Lung microvascular endothelial cell (primary cell): ENCODE measurements around the gene UBAP2. TPM values are rescaled to one million over a fixed set of nuclear protein-coding genes. Genes with fewer than 3 reads are reported as not detected.

ENCODE experiments used
- DNase-seq, 2 donors: peaks; one replicate each; pipeline versions ENCODE4 v3.0.0 to v3.0.0-alpha.2; 2010; ENCODE audit warnings: low read depth in 2 of 2
- total RNA-seq: library from RNA; depleted of rRNA; stranded (reverse); fragments of >200 nt; gene quantifications from 2 replicates; pipeline ENCODE4 v1.2.1, GENCODE V29; 2014

UBAP2 gene
- total RNA-seq, 1 donor from 2014 or later = 27.0 TPM

DNA sequence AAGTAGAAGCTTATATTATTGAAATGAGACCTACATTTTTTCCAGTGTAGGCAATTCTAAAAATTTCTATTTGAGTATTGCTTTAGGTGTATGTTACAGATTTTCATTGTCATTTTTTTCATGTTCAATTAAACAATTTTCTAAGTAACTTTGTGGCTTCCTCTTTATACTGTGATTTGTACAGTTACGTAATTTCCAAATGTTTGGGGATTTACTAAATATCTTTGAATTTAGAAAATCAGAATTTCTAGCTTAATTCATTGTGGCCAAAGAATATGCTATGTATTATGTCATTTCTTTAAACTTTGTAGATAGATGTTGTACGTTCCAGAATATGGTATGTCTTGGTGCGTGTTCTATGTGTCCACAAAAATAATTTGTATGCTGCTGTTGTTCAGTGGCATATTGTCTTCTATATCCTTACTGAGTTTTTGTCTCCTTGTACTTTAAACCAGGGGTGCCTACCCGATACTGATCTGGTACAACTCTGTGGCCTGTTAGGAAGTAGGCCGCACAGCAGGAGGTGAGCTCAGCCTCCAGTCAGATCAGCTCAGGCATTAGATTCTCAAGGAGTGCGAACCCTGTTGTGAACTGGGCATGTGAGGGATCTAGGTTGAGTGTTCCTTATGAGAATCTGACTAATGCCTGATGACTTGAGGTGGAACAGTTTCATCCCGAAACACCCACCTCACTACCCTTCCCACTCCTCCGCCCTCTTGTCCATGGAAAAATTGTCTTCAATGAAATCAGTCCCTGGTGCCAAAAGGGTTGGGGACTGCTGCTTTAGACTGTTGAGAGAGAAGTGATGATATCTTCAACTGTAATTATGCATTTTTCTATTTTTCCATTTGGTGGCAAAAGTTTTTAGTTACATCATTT is 168.2 kb downstream of the UBAP2 start:
- no peak for DNase-seq

DNA sequence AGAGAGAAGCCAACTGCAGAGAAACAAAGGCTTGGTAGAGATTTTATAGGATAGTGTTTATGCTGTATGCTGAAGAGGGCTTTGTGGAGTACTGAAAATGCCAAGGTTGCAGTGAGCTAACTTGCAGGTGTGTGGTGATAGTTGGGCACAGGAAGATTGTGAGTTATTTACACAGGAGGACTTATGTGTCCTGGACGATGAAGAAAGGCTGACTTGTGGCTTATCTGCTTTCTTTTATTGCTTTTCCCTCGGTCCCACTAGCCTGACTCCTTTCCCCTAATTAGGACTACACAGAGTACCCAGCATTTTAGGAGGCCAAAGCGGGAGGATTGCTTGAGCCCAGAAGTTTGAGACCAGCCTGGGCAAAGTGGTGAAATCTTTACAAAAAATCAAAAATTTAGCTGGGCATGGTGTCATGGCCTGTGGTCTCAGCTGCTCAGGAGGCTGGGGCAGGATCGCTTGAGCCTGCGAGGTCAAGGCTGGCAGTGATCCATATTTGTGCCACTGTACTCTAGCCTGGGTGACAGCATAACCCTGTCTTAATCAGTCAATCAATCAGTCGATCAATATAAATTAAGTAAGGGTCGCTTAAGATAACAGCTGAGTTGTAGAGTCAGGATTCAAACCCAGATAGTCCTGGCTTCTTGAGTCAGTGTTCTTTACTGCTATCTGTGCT is 169.9 kb downstream of the UBAP2 start:
- DNase-seq = no peak

DNA sequence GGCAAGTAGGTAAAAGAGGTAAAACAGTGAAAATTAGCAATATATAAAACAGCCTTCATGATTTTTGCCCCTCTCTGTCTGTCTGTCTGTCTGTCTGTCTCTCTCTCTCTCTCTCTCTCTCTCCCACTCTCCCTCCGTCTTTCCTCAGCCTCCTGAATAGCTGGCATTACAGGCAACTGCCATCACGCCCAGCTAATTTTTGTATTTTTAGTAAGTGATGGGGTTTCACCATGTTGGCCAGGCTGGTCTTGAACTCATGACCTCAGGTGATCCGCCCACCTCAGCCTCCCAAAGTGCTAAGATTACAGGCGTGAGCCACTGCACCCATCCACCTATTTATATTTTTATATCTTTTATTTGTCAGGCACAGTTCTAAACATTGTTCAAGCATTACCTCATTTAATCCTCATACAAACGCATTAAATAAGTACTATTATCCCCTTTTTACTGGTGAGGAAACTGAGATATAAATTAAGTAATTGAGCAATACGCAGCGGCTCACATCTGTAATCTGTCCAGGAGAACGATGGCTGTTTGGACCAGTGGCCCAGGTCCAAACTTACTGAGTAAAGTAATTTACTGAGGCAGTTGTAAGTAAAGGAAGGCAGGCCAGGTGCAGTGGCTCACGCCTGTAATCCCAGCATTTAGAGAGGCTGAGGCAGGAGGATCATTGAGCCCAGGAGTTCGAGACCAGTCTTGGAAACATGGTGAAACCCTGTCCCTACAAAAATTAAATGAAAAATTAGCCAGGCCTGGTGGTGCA is 170.8 kb downstream of the UBAP2 start:
- no peak for DNase-seq

Other genes with a start within 250 kb of the UBAP2 start
- gene UBE2R2, start 231.7 kb downstream of the UBAP2 start, total RNA-seq = 15.3 and 15.5 TPM in 2 replicates
- gene DCAF12, start 77.8 kb upstream of the UBAP2 start, total RNA-seq = 13.5 and 18.8 TPM in 2 replicates
- 18.3 and 20.2 TPM in 2 replicates for gene UBAP1, start 130.2 kb upstream of the UBAP2 start, total RNA-seq